Astrocyte (in vitro differentiated cells and primary cell): ENCODE measurements around the gene KISS1R. TPM values are rescaled to one million over a fixed set of nuclear protein-coding genes. Genes with fewer than 3 reads are reported as not detected.
"Not testable (repeated sequence)": the region's sequence is repeated elsewhere in the genome, so short reads cannot be mapped to it uniquely, and the experiment has no call there.

Experiments
- DNase-seq: peaks from one replicate; pipeline ENCODE4 v3.0.0-alpha.2; 2010; ENCODE audit warnings: low read depth
- FAIRE-seq: peaks from 2 replicates; lab custom pipeline; 2011; peaks lifted over from hg19 to GRCh38; lab: Jason Lieb, UNC
- H2AFZ ChIP-seq: 2 replicates; pipeline ENCODE4 v1.6.0; 2012; ENCODE audit warnings: low read depth, low read length, inconsistent platforms
- H3K27ac ChIP-seq: 2 replicates; pipeline ENCODE4 v1.5.1; 2011; ENCODE audit warnings: low read depth, low read length, inconsistent platforms
- H3K27me3 ChIP-seq: 2 replicates; pipeline ENCODE4 v1.6.0; 2011; ENCODE audit warnings: low read length, inconsistent platforms; ENCODE audit not compliant: insufficient read depth
- H3K36me3 ChIP-seq: 2 replicates; pipeline ENCODE4 v1.5.1; 2011; ENCODE audit warnings: low read length, inconsistent platforms; ENCODE audit not compliant: insufficient read depth
- H3K4me1 ChIP-seq: 2 replicates; pipeline ENCODE4 v1.5.1; 2011; ENCODE audit warnings: low read length, inconsistent platforms; ENCODE audit not compliant: insufficient read depth
- H3K4me2 ChIP-seq: 2 replicates; pipeline ENCODE4 v1.6.0; 2012; ENCODE audit warnings: low read length, inconsistent platforms
- H3K4me3 ChIP-seq: 2 replicates; pipeline ENCODE4 v1.5.1; 2011; ENCODE audit warnings: low read depth, mild to moderate bottlenecking, low read length, inconsistent platforms; ENCODE audit not compliant: insufficient read depth
- H3K79me2 ChIP-seq: 2 replicates; pipeline ENCODE4 v1.6.0; 2012; ENCODE audit warnings: mild to moderate bottlenecking, low read length, inconsistent platforms; ENCODE audit not compliant: insufficient read depth
- H3K9ac ChIP-seq: 2 replicates; pipeline ENCODE4 v1.6.0; 2012; ENCODE audit warnings: mild to moderate bottlenecking, low read length, inconsistent platforms
- H3K9me3 ChIP-seq: 2 replicates; pipeline ENCODE4 v1.5.1; 2012; ENCODE audit warnings: low read depth, mild to moderate bottlenecking, low read length, inconsistent platforms; ENCODE audit not compliant: insufficient read depth
- H4K20me1 ChIP-seq: 2 replicates; pipeline ENCODE4 v1.6.0; 2012; ENCODE audit warnings: low read length, inconsistent platforms; ENCODE audit not compliant: insufficient read depth
- H3K27ac Mint-ChIP-seq: one replicate; pipeline ENCODE4 v1.8.0; 2021; ENCODE audit warnings: mild to moderate bottlenecking, mixed read lengths; ENCODE audit not compliant: unreplicated experiment
- H3K27me3 Mint-ChIP-seq: one replicate; pipeline ENCODE4 v1.8.0; 2021; ENCODE audit warnings: low read depth, mixed read lengths; ENCODE audit not compliant: unreplicated experiment
- H3K36me3 Mint-ChIP-seq: one replicate; pipeline ENCODE4 v1.8.0; 2021; ENCODE audit warnings: low read depth, mixed read lengths; ENCODE audit not compliant: unreplicated experiment
- H3K4me1 Mint-ChIP-seq: one replicate; pipeline ENCODE4 v1.8.0; 2021; ENCODE audit warnings: low read depth, mixed read lengths; ENCODE audit not compliant: unreplicated experiment
- H3K4me3 Mint-ChIP-seq: one replicate; pipeline ENCODE4 v1.8.0; 2021; ENCODE audit warnings: mild to moderate bottlenecking, moderate library complexity, mixed read lengths; ENCODE audit not compliant: unreplicated experiment
- H3K9me3 Mint-ChIP-seq: one replicate; pipeline ENCODE4 v1.8.0; 2021; ENCODE audit warnings: mild to moderate bottlenecking, mixed read lengths; ENCODE audit not compliant: unreplicated experiment
- CTCF ChIP-seq: IDR thresholded peaks from 2 replicates; pipeline ENCODE4 v1.5.1; 2011; ENCODE audit warnings: low read depth, mild to moderate bottlenecking, inconsistent platforms, low read length, moderate library complexity; ENCODE audit not compliant: insufficient read depth
- EZH2 ChIP-seq: IDR thresholded peaks from 2 replicates; pipeline ENCODE4 v1.6.1; 2012; ENCODE audit warnings: mild to moderate bottlenecking, low read length, inconsistent platforms; ENCODE audit not compliant: insufficient read depth
- total RNA-seq: library from RNA; stranded (reverse); gene quantifications from 2 replicates; pipeline ENCODE4 v1.2.1, GENCODE V29; 2021

KISS1R gene
- total RNA-seq, 1 donor from 2014 or later: not detected

DNA sequence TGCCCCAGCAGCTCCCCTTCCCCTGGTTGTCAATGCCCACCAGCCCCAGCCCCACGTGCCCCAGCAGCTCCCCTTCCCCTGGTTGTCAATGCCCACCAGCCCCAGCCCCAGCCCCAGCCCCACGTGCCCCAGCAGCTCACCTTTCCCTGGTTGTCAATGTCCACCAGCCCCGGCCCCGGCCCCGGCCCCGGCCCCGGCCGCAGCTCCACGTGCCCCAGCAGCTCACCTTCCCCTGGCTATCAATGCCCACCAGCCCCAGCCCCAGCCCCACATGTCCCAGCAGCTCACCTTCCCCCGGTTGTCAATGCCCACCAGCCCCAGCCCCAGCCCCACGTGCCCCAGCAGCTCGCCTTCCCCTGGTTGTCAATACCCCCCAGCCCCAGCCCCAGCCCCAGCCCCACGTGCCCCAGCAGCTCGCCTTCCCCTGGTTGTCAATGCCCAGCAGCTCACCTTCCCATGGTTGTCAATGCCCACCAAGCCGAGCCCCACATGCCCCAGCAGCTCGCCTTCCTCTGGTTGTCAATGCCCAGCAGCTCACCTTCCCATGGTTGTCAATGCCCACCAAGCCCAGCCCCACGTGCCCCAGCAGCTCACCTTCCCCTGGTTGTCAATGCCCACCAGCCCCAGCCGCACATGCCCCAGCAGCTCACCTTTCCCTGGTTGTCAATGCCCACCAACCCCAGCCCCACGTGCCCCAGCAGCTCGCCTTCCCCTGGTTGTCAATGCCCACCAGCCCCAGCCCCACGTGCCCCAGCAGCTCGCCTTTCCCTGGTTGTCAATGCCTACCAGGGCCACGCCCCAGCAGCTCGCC, 38.2 kb upstream of the KISS1R start:
- H3K9me3 Mint-ChIP-seq, H3K9me3 ChIP-seq, H2AFZ ChIP-seq, FAIRE-seq, H3K27me3 ChIP-seq, H3K4me3 ChIP-seq, H3K4me3 Mint-ChIP-seq, H3K4me1 Mint-ChIP-seq, DNase-seq, H3K9ac ChIP-seq, H3K4me1 ChIP-seq, H3K79me2 ChIP-seq, H3K27me3 Mint-ChIP-seq, H3K27ac ChIP-seq, H3K27ac Mint-ChIP-seq, H3K4me2 ChIP-seq: not testable (repeated sequence)
- H3K36me3 Mint-ChIP-seq: peaks cover 16% of the 10 kb centered on the region
- Histone ChIP-seq H3K36me3 (peaks cover 11% of the 10 kb centered on the region), H4K20me1 (peaks cover 11% of the 10 kb centered on the region)

GRCh38 chr19:879711-880438, 37.3 kb upstream of the KISS1R start:
- Histone ChIP-seq H3K9me3 (no peaks in the 10 kb centered on the region), H3K27me3 (no peaks in the 10 kb centered on the region), H3K27ac (no peak overlapping the region), H3K9ac (no peak overlapping the region), H2AFZ (no peak overlapping the region), H3K79me2 (no peaks in the 10 kb centered on the region), H3K4me2 (no peak overlapping the region), H3K4me1 (no peaks in the 10 kb centered on the region), H3K36me3 (peaks cover 7% of the 10 kb centered on the region), H4K20me1 (peaks cover 11% of the 10 kb centered on the region), H3K4me3 (no peak overlapping the region)
- H3K4me3 Mint-ChIP-seq: no peak overlapping the region
- H3K9me3 Mint-ChIP-seq: no peaks in the 10 kb centered on the region
- H3K4me1 Mint-ChIP-seq: no peaks in the 10 kb centered on the region
- peaks cover 16% of the 10 kb centered on the region for H3K36me3 Mint-ChIP-seq
- H3K27ac Mint-ChIP-seq: no peak overlapping the region
- no peak for DNase-seq
- no peak for FAIRE-seq
- no peaks in the 10 kb centered on the region for H3K27me3 Mint-ChIP-seq
- TF ChIP-seq EZH2: no peak
- TF ChIP-seq CTCF: no peak

GRCh38 chr19:881385-882071, 35.6 kb upstream of the KISS1R start:
- Mint-ChIP-seq H3K9me3 (no peaks in the 10 kb centered on the region), H3K27ac (no peak overlapping the region), H3K27me3 (no peaks in the 10 kb centered on the region), H3K4me1 (no peaks in the 10 kb centered on the region), H3K36me3 (peaks cover 10% of the 10 kb centered on the region), H3K4me3 (no peak overlapping the region)
- no peak for FAIRE-seq
- Histone ChIP-seq H2AFZ (no peak overlapping the region), H3K27me3 (no peaks in the 10 kb centered on the region), H3K27ac (no peak overlapping the region), H3K4me1 (no peaks in the 10 kb centered on the region), H4K20me1 (peaks cover 11% of the 10 kb centered on the region), H3K4me3 (no peak overlapping the region), H3K4me2 (no peak overlapping the region), H3K36me3 (peaks cover 7% of the 10 kb centered on the region), H3K9me3 (no peaks in the 10 kb centered on the region), H3K79me2 (no peaks in the 10 kb centered on the region), H3K9ac (no peak overlapping the region)
- DNase-seq: no peak
- TF ChIP-seq EZH2: no peak
- no peak for TF ChIP-seq CTCF
